KOPT-K1 (cell line): ENCODE results near the gene FOSL1.

Experiments
- H3K27ac ChIP-seq: fragments of 200-600 bp; sonication (generic); 2 replicates; pipeline ENCODE4 v1.5.1; 2016; ENCODE audit warnings: antibody characterized with exemption, mild to moderate bottlenecking, low read depth, low read length; ENCODE audit not compliant: poor library complexity, severe bottlenecking
- H3K36me3 ChIP-seq: fragments of 200-600 bp; sonication (generic); 2 replicates; pipeline ENCODE4 v1.5.1; 2017; ENCODE audit warnings: antibody characterized with exemption, mild to moderate bottlenecking, low read length, moderate library complexity; ENCODE audit not compliant: insufficient read depth
- H3K9me3 ChIP-seq: fragments of 200-600 bp; sonication (generic); 2 replicates; pipeline ENCODE4 v1.5.1; 2017; ENCODE audit warnings: antibody characterized with exemption, low read length, mild to moderate bottlenecking; ENCODE audit not compliant: insufficient read depth, poor library complexity, severe bottlenecking

Gene FOSL1

DNA sequence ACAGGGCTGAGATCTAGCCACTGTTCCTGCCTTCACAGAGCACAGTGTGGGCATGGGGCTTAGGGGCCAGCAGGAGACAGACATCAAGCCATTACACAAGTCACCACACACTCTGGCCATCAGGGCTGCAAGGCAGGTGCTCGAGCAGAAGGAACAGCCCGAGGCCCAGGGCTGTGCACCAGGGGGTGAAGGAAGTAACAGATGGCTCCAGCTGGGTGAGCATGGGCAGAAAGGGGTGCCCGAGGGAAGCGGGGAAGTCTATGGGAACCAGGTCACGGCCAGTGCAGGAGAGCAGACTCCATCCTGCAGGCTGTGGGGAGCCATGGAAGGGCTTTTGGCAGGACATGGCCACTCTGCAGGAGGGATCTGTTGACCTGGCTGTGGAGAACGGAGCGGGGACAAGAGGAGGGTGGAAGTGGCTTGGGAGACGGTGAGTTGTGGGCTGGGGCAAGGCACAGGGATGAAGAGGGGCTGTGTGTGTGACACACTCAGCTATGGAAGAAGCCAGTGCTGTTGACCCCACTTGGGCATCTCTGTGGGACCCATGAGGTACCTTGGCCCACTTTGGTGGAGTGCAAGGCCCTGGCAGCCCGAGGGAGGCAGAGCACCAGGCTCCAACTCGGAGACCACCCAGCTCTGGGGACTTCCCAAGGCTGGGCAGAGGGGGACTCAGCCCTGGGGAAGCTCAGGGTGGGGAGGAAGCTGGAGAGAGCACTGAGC, 15.1 kb upstream of the FOSL1 start:
- H3K27ac ChIP-seq, result no peak overlapping the region
- no peaks in the 10 kb centered on the region for H3K36me3 ChIP-seq
- H3K9me3 ChIP-seq, result no peaks in the 10 kb centered on the region

DNA sequence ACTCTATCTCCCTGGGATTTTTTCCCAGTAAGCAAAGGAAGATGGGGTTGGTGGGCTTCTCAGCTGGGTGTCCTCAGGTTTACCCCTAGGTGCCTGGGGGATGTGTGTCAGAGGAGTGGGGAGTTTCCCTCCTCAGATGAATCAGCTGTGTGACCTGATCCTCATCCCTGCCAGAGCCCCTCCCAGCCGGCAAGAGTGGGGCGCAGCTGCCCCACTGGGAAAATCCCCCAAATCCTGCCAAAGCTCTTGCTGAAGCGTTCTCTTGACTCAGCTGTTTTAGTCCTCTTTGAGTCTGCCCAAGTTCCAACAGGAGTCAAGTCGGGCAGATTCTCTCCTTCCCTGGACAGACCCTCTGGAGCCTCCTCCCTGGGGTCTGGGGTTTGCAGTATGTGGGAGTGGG, 12.7 kb upstream of the FOSL1 start:
- Histone ChIP-seq H3K9me3 (no peaks in the 10 kb centered on the region), H3K27ac (no peak overlapping the region), H3K36me3 (no peaks in the 10 kb centered on the region)

DNA sequence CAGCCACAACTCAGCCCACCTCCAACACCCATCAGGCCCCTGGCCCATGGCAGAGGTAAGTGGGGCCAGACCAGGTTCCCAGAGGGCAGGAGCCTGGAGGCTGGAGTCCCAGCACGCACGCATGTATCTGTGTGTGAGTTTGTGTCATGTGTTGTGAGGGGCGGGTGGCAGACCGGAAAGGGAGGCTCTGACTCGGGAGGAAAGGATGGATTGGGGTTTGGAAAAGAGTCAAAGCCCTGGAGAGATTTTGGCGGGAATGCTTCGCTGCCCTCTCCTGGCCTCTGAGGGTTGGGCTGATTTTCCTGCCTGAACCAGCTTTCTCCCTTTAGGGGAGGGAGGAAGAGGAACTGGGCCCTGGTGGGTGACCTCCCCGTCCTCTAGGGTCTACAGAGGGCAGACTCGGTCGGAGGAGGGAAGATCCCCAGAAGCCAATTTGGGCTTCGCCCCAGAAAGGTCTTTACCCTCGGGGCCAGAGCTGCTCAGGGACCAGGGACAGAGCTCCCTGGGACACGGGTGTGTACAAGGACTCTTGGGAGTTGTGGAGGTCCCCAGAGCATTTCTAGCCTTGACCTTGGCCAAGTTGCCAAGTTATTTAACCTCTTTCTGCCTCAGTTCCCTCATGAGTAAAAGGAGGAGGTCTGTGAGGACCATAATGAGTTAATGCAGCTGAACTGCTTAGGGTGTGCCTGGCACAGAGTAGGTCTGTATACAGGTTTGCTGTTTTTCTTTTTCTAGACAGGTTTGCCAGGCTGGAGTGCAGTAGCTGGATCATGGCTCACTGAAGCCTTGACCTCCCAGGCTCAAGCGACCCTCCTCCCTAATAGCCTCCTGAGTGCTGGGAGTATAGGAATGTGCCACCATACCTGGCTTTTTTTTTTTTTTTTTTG, 11.7 kb upstream of the FOSL1 start:
- no peaks in the 10 kb centered on the region for H3K9me3 ChIP-seq
- H3K27ac ChIP-seq, result no peak overlapping the region
- no peaks in the 10 kb centered on the region for H3K36me3 ChIP-seq

DNA sequence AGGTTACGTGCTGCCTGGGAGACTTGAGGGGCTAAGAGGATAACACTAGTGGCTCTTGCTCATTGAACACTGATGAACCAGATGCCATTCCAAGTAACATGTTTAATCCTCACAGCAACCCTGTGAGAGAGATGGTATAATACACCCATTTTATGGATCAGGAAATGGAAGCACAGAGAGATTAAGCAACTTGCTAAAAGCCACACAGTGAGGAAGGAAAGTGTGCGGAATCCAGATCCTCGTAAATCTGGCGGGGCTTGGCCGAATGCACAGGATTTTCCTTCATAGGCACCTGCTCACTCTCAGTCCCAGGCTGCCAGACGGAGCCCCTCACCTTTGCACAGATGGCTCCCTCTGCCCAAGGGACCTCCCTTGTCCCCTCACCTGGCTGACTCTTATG, 7.7 kb upstream of the FOSL1 start:
- H3K9me3 ChIP-seq, result no peaks in the 10 kb centered on the region
- H3K27ac ChIP-seq, result no peak overlapping the region
- H3K36me3 ChIP-seq, result no peaks in the 10 kb centered on the region

DNA sequence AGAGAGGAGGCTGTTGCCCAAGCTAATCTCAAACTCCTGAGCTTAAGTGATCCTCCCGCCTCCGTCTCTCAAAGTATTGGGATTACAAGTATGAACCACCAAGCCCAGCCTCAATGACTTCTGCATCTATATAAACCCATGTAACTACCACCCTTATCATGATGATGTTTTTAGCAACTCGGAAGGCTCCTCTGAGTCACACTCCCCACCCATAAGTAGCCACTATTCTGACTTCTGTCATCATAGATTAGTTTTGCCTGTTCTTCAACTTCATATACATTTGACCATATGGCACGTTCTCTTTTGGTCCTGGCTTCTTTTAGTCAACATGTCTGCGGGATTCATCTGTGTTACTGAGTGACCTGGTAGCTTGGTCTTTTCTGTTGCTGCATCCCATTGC, 6.4 kb upstream of the FOSL1 start:
- Histone ChIP-seq H3K27ac (no peak overlapping the region), H3K36me3 (no peaks in the 10 kb centered on the region), H3K9me3 (no peaks in the 10 kb centered on the region)

DNA sequence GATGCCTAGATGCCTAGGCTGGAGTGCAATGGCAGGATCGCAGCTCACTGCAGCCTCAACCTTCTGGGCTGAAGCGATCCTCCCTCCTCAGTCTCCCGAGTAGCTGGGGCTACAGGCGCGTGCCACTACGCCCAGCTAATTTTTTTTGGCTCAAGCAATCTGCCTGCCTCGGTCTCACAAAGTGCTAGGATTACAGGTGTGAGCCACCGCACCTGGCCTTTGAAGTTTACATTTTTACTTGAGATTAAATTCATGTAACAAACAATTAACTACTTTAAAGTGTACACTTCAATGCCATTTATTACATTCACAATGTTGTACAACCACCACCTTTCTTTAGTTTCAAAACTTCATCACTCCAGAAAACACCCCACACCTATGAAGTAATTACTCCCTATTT, 3.5 kb upstream of the FOSL1 start:
- Histone ChIP-seq H3K36me3 (no peaks in the 10 kb centered on the region), H3K9me3 (no peaks in the 10 kb centered on the region), H3K27ac (no peak overlapping the region)

DNA sequence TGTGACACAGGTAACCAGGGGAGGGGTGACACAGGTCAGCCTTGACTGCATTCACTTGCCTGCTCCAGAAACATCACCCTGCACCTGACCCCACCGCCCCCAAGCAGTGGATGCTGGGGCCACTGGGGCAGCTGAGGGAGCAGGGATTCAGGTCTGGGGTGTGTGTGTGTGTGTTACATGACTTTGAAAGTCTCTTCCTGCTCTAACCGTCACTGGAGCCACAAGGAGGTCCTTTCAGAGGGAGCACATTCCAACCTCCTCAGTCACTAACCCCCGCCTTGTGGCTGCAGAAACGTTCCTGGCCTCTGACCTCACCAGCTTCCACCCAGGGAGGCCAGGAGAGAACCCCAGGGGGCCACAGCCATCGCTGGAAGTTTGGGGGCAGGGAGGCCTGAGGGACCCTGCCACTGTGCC, 2.9 kb upstream of the FOSL1 start:
- Histone ChIP-seq H3K9me3 (no peaks in the 10 kb centered on the region), H3K27ac (no peak overlapping the region), H3K36me3 (no peaks in the 10 kb centered on the region)

DNA sequence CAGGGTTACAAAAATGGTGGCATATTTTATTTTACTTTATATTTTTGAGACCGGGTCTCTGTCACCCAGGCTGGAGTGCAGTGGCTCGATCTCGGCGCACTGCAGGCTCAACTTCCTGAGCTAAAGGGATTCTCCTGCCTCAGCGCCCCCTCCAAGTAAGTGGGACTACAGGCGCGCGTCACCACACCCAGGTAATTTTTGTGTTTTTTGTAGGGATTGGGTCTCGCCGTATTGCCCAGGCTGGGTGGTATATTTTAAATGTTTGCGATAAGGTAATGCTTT, 652 bp upstream of the FOSL1 start:
- H3K9me3 ChIP-seq, result no peaks in the 10 kb centered on the region

DNA sequence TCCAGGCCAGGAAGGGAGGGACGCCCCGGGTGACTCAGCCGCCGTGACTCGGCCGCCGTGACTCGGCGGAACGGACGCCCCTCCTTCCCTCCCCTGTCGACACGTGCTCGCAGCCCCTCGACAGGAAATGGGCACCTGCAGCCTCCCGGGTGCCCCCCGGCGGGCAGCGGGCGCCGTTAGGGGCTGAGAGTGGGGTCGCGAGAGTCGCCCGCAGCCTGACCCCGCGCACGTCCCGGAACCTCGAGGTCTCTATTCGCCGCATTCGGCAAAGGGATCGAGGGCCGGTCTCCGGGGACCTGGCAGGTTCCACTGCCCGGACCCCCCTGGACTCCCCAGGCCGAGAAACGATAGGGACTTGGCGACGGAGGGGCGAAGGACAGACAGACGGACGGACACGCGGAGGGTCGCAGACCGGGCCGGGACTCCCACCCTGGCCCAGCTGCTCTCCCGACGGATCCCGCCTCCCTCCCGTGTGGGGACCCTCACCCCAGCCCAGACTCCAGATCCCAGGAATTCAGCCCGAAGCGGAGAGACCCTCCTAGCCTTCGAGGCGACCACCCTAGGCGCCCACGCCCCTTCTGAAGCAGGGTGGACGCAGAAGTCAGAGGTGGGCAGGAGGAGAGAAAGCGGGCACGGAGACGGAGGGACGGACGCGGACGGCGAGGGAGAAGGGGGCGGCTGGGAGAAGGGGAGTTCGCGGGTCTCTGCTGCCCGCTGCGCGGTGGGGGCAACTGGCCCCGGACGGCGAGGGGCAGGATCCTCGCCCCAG, 648 bp downstream of the FOSL1 start:
- Histone ChIP-seq H3K36me3 (no peaks in the 10 kb centered on the region), H3K27ac (no peak overlapping the region)

More for the DNA sequence above, 652 bp upstream of the FOSL1 start:
- no peak overlapping the region for H3K27ac ChIP-seq
- H3K36me3 ChIP-seq, result no peaks in the 10 kb centered on the region

DNA sequence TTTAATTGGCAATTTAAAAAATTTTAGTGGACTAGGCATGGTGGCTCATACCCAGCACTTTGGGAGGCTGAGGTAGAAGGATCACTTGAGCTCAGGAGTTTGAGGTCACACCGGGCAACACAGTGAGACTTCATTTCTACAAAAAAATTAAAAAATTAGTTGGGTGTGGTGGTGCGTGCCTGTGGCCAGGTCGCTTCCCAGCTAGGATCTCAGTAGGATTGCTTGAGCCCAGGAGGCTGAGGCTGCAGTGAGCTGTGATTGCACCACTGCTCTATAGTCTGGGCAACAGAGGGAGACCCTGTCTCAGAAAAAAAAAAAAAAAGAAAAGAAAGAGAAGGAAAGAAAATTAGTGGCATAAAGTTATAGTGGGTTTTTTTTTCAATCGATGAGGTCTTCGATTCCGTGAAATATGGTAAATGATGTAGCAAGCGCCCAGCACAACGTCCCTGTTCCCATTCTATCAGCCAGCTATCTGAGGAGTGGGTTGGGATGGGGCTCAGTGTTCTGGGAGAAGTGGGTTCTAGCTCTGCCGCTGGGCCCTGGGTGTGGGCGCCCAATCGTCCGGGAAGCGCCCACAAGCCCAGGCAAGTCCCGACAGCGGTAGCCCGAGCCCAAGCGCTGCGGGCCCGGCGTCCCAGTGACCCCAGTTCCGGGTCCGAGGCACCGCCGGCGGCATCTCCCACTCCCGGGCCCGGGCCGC, 1.4 kb downstream of the FOSL1 start:
- Histone ChIP-seq H3K9me3 (no peaks in the 10 kb centered on the region), H3K36me3 (no peaks in the 10 kb centered on the region), H3K27ac (no peak overlapping the region)

More for the DNA sequence above, 648 bp downstream of the FOSL1 start:
- H3K9me3 ChIP-seq, result no peaks in the 10 kb centered on the region

DNA sequence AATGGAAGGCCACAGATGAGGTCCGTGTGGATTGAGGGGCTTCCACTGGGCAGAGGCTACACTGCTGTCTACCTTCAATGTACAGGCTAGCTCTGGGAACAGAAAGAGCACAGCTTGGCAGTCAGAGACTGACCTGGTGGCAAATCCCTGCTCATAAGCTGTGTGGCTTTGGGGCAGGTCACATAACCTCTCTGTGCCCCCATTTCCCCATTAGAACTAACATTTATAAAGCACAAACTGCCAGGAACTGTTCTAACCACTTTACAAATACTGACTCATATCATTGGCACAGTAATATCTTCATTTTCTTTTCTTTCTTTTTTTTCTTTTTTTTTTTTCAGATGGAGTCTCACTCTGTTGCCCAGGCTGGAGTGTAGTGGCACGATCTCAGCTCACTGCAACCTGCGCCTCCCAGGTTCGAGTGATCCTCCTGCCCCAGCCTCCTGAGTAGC, 3.1 kb downstream of the FOSL1 start:
- Histone ChIP-seq H3K36me3 (no peaks in the 10 kb centered on the region), H3K9me3 (no peaks in the 10 kb centered on the region), H3K27ac (no peak overlapping the region)

DNA sequence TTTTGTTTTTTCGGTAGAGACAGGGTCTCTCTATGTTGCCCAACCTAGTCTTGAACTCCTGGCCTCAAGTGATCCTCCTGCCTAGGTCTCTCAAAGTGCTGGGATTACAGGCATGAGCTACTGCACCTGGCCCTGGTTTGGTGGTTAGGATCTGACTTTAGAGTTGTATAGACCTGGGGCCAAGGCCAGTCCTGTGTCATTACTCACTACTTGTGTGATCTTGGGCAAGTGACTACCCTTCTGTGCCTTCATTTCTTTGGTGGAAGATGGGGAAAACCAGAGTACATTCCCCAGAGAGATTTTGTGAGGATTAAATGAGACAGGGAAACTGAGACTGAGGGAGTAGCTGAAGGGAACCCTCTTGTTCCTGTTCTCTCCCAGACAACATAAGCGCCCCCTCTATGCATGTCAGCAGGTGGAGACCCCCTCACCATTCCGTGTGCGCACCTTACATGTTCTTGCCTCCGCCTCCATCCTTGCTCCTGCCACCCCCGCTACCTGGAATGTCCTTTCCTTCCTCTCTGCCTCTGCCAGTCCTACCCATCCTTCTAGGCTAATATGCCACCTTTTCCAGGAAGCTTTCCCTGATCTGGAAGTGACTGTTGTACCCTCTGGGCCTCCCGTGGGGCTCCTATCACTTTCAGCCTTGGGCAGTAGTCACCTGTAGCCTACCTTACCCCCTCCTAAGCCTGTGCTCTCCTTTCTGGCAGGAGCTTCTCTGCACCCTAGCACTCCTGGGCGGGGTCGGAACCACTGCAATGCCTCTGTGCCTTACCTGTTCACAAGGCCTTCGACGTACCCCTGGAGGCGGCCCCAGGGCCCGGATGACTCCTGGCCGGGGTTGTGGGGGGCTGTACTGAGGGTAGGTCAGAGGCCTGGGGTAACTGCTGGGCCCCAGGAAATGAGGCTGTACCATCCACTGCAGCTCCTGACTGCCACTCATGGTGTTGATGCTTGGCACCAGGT, 3.9 kb downstream of the FOSL1 start:
- Histone ChIP-seq H3K9me3 (no peaks in the 10 kb centered on the region), H3K36me3 (no peaks in the 10 kb centered on the region), H3K27ac (no peak overlapping the region)

DNA sequence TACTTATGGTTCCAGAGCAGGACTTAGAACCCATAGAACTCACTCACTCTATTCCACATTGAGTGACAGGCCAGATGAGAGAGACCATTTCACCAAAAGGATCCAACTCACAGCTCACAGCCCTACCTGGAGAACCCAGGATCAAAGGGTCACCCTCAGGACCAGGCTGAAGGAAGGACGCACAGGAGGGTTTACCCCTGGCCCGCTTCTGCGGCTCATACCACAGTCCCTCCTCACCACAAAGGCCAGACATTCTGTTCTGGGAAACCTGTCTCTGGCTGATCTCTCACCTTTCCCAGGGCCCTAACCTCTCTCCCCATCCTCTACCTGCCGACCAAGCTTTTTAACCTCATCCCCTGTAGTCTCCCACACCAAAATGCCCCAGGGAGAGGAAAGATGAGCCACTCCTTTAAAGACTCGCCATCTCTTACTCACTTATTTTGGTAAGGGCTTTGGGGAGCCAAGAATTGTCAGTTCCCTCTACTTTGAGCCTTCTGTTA, 4.7 kb downstream of the FOSL1 start:
- Histone ChIP-seq H3K9me3 (no peaks in the 10 kb centered on the region), H3K27ac (no peak overlapping the region), H3K36me3 (no peaks in the 10 kb centered on the region)
